Measurements from ENCODE around the gene UMPS.

Gene UMPS

DNA sequence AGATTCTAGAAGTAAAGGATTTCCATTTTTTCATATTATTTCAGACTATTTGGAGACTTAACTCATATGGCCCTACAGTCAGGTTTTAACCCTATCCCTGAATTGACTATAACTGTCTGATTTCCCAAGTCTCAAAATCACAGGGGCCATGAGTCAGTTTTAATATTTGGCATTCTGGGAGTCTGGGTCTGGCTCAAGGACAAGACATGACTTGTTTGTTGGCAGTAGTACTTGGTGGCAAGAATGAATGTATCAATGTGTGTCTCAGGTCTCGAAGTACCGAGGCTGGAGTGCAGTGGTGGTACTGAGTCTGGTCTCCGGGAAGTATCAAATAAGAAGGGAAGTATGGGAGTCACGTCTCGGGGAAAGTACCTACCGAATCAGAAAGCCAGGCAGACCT lies 10.8 kb downstream of the UMPS start:
- Histone ChIP-seq H3K27ac (ENCODE audit: extremely low read depth, low read depth, low read length) (no peak overlapping the region), H3K4me3 (ENCODE audit: low read depth, low read length) (no peak overlapping the region), H3K9me3 (ENCODE audit: control insufficient read depth, insufficient read depth, low read depth, low read length) (no peaks in the 10 kb centered on the region), H3K4me1 (ENCODE audit: control insufficient read depth, insufficient read depth, low read length) (no peaks in the 10 kb centered on the region), H3K36me3 (ENCODE audit: control insufficient read depth in 2 of 2, insufficient read depth in 1 of 2, low read length in 2 of 2) (peaks cover 25 to 89% of the 10 kb centered on the region in 2 experiments)
- TF ChIP-seq ZBTB1 (tag by site-specific recombination; IDR thresholded peaks at IDR 0.05) (no peak), ZNF280D (tag by site-specific recombination; IDR thresholded peaks at IDR 0.05) (no peak), ZNF521 (tag by site-specific recombination; IDR thresholded peaks at IDR 0.05) (no peak), ZNF211 (tag by site-specific recombination; IDR thresholded peaks at IDR 0.05; ENCODE audit: low read depth) (no peak), ZNF654 (tag by site-specific recombination; IDR thresholded peaks at IDR 0.05; ENCODE audit: low read depth) (no peak), ZNF19 (tag by site-specific recombination; IDR thresholded peaks at IDR 0.05; ENCODE audit: low read depth) (no peak), HOXA7 (CRISPR knock-in tag; IDR thresholded peaks at IDR 0.05; ENCODE audit: borderline replicate concordance) (no peak), OVOL3 (tag by site-specific recombination; IDR thresholded peaks at IDR 0.05) (no peak)
- TF ChIP-seq, protein P1, sequence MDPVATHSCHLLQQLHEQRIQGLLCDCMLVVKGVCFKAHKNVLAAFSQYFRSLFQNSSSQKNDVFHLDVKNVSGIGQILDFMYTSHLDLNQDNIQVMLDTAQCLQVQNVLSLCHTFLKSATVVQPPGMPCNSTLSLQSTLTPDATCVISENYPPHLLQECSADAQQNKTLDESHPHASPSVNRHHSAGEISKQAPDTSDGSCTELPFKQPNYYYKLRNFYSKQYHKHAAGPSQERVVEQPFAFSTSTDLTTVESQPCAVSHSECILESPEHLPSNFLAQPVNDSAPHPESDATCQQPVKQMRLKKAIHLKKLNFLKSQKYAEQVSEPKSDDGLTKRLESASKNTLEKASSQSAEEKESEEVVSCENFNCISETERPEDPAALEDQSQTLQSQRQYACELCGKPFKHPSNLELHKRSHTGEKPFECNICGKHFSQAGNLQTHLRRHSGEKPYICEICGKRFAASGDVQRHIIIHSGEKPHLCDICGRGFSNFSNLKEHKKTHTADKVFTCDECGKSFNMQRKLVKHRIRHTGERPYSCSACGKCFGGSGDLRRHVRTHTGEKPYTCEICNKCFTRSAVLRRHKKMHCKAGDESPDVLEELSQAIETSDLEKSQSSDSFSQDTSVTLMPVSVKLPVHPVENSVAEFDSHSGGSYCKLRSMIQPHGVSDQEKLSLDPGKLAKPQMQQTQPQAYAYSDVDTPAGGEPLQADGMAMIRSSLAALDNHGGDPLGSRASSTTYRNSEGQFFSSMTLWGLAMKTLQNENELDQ (tag by site-specific recombination; IDR thresholded peaks at IDR 0.05; ENCODE audit: low read depth), result no peak
- TF ChIP-seq, protein P2, sequence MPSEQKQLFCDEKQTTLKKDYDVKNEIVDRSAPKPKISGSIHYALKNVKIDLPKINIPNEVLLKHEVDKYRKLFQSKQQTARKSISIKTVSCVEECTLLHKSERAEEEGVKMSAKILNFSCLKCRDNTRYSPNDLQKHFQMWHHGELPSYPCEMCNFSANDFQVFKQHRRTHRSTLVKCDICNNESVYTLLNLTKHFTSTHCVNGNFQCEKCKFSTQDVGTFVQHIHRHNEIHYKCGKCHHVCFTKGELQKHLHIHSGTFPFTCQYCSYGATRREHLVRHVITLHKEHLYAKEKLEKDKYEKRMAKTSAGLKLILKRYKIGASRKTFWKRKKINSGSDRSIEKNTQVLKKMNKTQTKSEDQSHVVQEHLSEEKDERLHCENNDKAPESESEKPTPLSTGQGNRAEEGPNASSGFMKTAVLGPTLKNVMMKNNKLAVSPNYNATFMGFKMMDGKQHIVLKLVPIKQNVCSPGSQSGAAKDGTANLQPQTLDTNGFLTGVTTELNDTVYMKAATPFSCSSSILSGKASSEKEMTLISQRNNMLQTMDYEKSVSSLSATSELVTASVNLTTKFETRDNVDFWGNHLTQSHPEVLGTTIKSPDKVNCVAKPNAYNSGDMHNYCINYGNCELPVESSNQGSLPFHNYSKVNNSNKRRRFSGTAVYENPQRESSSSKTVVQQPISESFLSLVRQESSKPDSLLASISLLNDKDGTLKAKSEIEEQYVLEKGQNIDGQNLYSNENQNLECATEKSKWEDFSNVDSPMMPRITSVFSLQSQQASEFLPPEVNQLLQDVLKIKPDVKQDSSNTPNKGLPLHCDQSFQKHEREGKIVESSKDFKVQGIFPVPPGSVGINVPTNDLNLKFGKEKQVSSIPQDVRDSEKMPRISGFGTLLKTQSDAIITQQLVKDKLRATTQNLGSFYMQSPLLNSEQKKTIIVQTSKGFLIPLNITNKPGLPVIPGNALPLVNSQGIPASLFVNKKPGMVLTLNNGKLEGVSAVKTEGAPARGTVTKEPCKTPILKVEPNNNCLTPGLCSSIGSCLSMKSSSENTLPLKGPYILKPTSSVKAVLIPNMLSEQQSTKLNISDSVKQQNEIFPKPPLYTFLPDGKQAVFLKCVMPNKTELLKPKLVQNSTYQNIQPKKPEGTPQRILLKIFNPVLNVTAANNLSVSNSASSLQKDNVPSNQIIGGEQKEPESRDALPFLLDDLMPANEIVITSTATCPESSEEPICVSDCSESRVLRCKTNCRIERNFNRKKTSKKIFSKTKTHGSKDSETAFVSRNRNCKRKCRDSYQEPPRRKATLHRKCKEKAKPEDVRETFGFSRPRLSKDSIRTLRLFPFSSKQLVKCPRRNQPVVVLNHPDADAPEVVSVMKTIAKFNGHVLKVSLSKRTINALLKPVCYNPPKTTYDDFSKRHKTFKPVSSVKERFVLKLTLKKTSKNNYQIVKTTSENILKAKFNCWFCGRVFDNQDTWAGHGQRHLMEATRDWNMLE (tag by site-specific recombination; conservative IDR thresholded peaks at IDR 0.05; ENCODE audit: low read depth), result no peak
- TF ChIP-seq, protein P3, sequence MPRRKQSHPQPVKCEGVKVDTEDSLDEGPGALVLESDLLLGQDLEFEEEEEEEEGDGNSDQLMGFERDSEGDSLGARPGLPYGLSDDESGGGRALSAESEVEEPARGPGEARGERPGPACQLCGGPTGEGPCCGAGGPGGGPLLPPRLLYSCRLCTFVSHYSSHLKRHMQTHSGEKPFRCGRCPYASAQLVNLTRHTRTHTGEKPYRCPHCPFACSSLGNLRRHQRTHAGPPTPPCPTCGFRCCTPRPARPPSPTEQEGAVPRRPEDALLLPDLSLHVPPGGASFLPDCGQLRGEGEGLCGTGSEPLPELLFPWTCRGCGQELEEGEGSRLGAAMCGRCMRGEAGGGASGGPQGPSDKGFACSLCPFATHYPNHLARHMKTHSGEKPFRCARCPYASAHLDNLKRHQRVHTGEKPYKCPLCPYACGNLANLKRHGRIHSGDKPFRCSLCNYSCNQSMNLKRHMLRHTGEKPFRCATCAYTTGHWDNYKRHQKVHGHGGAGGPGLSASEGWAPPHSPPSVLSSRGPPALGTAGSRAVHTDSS (tag by site-specific recombination; IDR thresholded peaks at IDR 0.05), result no peak
- TF ChIP-seq, protein P4, sequence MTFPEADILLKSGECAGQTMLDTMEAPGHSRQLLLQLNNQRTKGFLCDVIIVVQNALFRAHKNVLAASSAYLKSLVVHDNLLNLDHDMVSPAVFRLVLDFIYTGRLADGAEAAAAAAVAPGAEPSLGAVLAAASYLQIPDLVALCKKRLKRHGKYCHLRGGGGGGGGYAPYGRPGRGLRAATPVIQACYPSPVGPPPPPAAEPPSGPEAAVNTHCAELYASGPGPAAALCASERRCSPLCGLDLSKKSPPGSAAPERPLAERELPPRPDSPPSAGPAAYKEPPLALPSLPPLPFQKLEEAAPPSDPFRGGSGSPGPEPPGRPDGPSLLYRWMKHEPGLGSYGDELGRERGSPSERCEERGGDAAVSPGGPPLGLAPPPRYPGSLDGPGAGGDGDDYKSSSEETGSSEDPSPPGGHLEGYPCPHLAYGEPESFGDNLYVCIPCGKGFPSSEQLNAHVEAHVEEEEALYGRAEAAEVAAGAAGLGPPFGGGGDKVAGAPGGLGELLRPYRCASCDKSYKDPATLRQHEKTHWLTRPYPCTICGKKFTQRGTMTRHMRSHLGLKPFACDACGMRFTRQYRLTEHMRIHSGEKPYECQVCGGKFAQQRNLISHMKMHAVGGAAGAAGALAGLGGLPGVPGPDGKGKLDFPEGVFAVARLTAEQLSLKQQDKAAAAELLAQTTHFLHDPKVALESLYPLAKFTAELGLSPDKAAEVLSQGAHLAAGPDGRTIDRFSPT (tag by site-specific recombination; IDR thresholded peaks at IDR 0.05), result no peak
- POLR2A ChIA-PET, result no interaction called here
- CTCF ChIA-PET, result no interaction called here

Data from HEK293 (cell line).